H1 (cell line): ENCODE measurements around the gene C11orf98. TPM values are rescaled to one million over a fixed set of nuclear protein-coding genes. Genes with fewer than 3 reads are reported as not detected.
A peak's percentile ranks its signal among the peaks of the same experiment; 100 is the strongest.

Experiments
- CTCF ChIA-PET: fragments of 300-600 bp; sonication (Branson Sonifier 250); formaldehyde crosslinking; loops from one replicate; lab custom pipeline; 2021; ENCODE audit not compliant: partially characterized antibody; lab: Charles Lee
- POLR2A ChIA-PET: fragments of 300-600 bp; sonication (Branson Sonifier 250); formaldehyde crosslinking; loops from one replicate; lab custom pipeline; 2021; ENCODE audit warnings: inconsistent platforms; ENCODE audit not compliant: partially characterized antibody; lab: Charles Lee
- DNase-seq, 2 experiments: peaks; one replicate each; pipeline versions ENCODE4 v3.0.0 to v3.0.0-alpha.2; 2010 to 2022; ENCODE audit warnings: low spot score in 2 of 2, low read depth in 1 of 2, mixed read lengths in 1 of 2
- FAIRE-seq: peaks from 2 replicates; lab custom pipeline; 2011; peaks lifted over from hg19 to GRCh38; lab: Jason Lieb, UNC
- H2AFZ ChIP-seq: 2 replicates; pipeline ENCODE4 v1.8.1; 2012; ENCODE audit warnings: low read length, inconsistent platforms
- H2AK5ac ChIP-seq: 2 replicates; pipeline ENCODE4 v1.6.1; 2013; ENCODE audit warnings: low read depth, low read length
- H2BK120ac ChIP-seq: replicated peaks from 2 replicates; pipeline ENCODE3; 2013; ENCODE audit warnings: low read depth, low read length, inconsistent platforms
- H2BK12ac ChIP-seq: 2 replicates; pipeline ENCODE4 v1.6.1; 2013; ENCODE audit warnings: low read depth, low read length
- H2BK15ac ChIP-seq: 2 replicates; pipeline ENCODE4 v1.6.1; 2013; ENCODE audit warnings: low read length
- H2BK20ac ChIP-seq: 2 replicates; pipeline ENCODE4 v1.6.1; 2013; ENCODE audit warnings: low read length
- H2BK5ac ChIP-seq: 2 replicates; pipeline ENCODE4 v1.6.1; 2013; ENCODE audit warnings: low read depth, low read length
- H3K14ac ChIP-seq: 2 replicates; pipeline ENCODE4 v1.6.1; 2013; ENCODE audit warnings: inconsistent platforms; ENCODE audit not compliant: insufficient read length
- H3K18ac ChIP-seq: 2 replicates; pipeline ENCODE4 v1.6.1; 2013; ENCODE audit warnings: low read length; ENCODE audit errors: extremely low read depth
- H3K23ac ChIP-seq: 2 replicates; pipeline ENCODE4 v1.6.1; 2013; ENCODE audit warnings: inconsistent platforms; ENCODE audit not compliant: insufficient read length
- H3K23me2 ChIP-seq: 2 replicates; pipeline ENCODE4 v1.6.1; 2013; ENCODE audit warnings: low read depth, low read length
- H3K27ac ChIP-seq: 2 replicates; pipeline ENCODE4 v1.6.1; 2011; ENCODE audit warnings: low read depth, low read length, inconsistent platforms
- H3K27me3 ChIP-seq, 4 experiments: replicated peaks in 1 of 4; 1 replicate in 1 of 4; 2 replicates in 3 of 4; pipeline versions ENCODE4 v1.6.1 to v1.8.1; 2011 to 2013; ENCODE audit warnings: low read length in 3 of 4, mild to moderate bottlenecking in 3 of 4, inconsistent platforms in 2 of 4, mixed read lengths in 2 of 4, moderate library complexity in 1 of 4; ENCODE audit not compliant: control insufficient read depth in 3 of 4, insufficient read depth in 3 of 4; ENCODE audit errors: extremely low read depth in 1 of 4
- H3K36me3 ChIP-seq, 4 experiments: 2 replicates each; pipeline versions ENCODE4 v1.6.1 to v1.8.1; 2011 to 2013; ENCODE audit warnings: mild to moderate bottlenecking in 4 of 4, low read length in 3 of 4, moderate library complexity in 2 of 4, control low read depth in 1 of 4, inconsistent platforms in 1 of 4; ENCODE audit not compliant: insufficient read depth in 4 of 4, control insufficient read depth in 2 of 4
- H3K4ac ChIP-seq: replicated peaks from 2 replicates; pipeline ENCODE3; 2013; ENCODE audit warnings: low read length, low read depth, mixed read lengths, inconsistent platforms; ENCODE audit not compliant: insufficient read length
- H3K4me1 ChIP-seq, 4 experiments: replicated peaks in 1 of 4; 1 replicate in 1 of 4; 2 replicates in 3 of 4; pipeline versions ENCODE4 v1.6.1 to v1.8.1; 2011 to 2013; ENCODE audit warnings: low read length in 3 of 4, inconsistent platforms in 2 of 4, mixed read lengths in 1 of 4; ENCODE audit not compliant: insufficient read depth in 4 of 4, control insufficient read depth in 3 of 4
- H3K4me2 ChIP-seq, 2 experiments: 2 replicates each; pipeline versions ENCODE4 v1.6.1 to v1.8.1; 2011 to 2013; ENCODE audit warnings: low read depth in 2 of 2, low read length in 2 of 2, control low read depth in 1 of 2, inconsistent platforms in 1 of 2, mild to moderate bottlenecking in 1 of 2; ENCODE audit not compliant: insufficient read depth in 1 of 2
- H3K4me3 ChIP-seq, 4 experiments: fragments of 200-600, 300-600 bp in 1 of 4; sonication (generic), shearing (Covaris generic), sonication (Bioruptor Twin) in 1 of 4; 2 replicates each; pipeline versions ENCODE4 v1.5.1 to v1.8.1; 2011 to 2016; ENCODE audit warnings: low read length in 4 of 4, low read depth in 3 of 4, control low read depth in 2 of 4, inconsistent platforms in 2 of 4, mild to moderate bottlenecking in 2 of 4, mixed read lengths in 1 of 4, moderate library complexity in 1 of 4; ENCODE audit not compliant: insufficient read depth in 2 of 4; ENCODE audit errors: extremely low read depth in 1 of 4
- H3K56ac ChIP-seq: replicated peaks from 2 replicates; pipeline ENCODE3; 2013; ENCODE audit warnings: low read depth, mild to moderate bottlenecking, mixed read lengths, low read length, inconsistent platforms; ENCODE audit not compliant: insufficient read length
- H3K79me1 ChIP-seq: 2 replicates; pipeline ENCODE4 v1.6.1; 2013; ENCODE audit warnings: low read depth, low read length, control low read depth
- H3K79me2 ChIP-seq, 2 experiments: 2 replicates each; pipeline versions ENCODE4 v1.6.1 to v1.8.1; 2012 to 2013; ENCODE audit warnings: low read length in 2 of 2, mild to moderate bottlenecking in 2 of 2, inconsistent platforms in 1 of 2; ENCODE audit not compliant: insufficient read depth in 2 of 2, control insufficient read depth in 1 of 2
- H3K9ac ChIP-seq, 4 experiments: replicated peaks in 1 of 4; 1 replicate in 1 of 4; 2 replicates in 3 of 4; pipeline versions ENCODE4 v1.6.1 to v1.8.1; 2011 to 2013; ENCODE audit warnings: low read depth in 3 of 4, low read length in 3 of 4, control low read depth in 2 of 4, mild to moderate bottlenecking in 2 of 4, moderate library complexity in 2 of 4, inconsistent platforms in 1 of 4; ENCODE audit errors: extremely low read depth in 1 of 4
- H3K9me3 ChIP-seq, 2 experiments: 2 replicates each; pipeline versions ENCODE4 v1.6.1 to v1.8.1; 2012 to 2013; ENCODE audit warnings: mild to moderate bottlenecking in 2 of 2, moderate library complexity in 2 of 2, control low read depth in 1 of 2, inconsistent platforms in 1 of 2, low read depth in 1 of 2, low read length in 1 of 2, mixed read lengths in 1 of 2; ENCODE audit not compliant: insufficient read depth in 2 of 2
- H4K20me1 ChIP-seq, 2 experiments: replicated peaks in 1 of 2; 2 replicates each; pipeline versions ENCODE3 to v1.8.1; 2011 to 2013; ENCODE audit warnings: inconsistent platforms in 2 of 2, low read length in 2 of 2, mild to moderate bottlenecking in 1 of 2; ENCODE audit not compliant: insufficient read depth in 2 of 2, control insufficient read depth in 1 of 2
- H4K5ac ChIP-seq: 2 replicates; pipeline ENCODE4 v1.6.1; 2013; ENCODE audit warnings: low read length, low read depth, mixed read lengths, inconsistent platforms; ENCODE audit not compliant: insufficient read length
- H4K8ac ChIP-seq: 2 replicates; pipeline ENCODE4 v1.8.0; 2013; ENCODE audit warnings: mild to moderate bottlenecking, moderate library complexity, low read length, inconsistent platforms; ENCODE audit not compliant: insufficient read depth; ENCODE audit errors: extremely low read depth
- H4K91ac ChIP-seq: replicated peaks from 2 replicates; pipeline ENCODE3; 2013; ENCODE audit warnings: low read length, mixed read lengths, inconsistent platforms; ENCODE audit not compliant: insufficient read length
- BCL11A ChIP-seq, 2 experiments: IDR thresholded peaks; one replicate each; pipeline ENCODE4 v1.6.1; 2011; ENCODE audit warnings: low read depth in 2 of 2, low read length in 2 of 2, mild to moderate bottlenecking in 2 of 2
- JUN ChIP-seq: IDR thresholded peaks from 2 replicates; pipeline ENCODE4 v1.6.1; 2011; ENCODE audit warnings: low read depth, mild to moderate bottlenecking, improper control_type of control experiment, low read length
- KDM4A ChIP-seq: IDR thresholded peaks from one replicate; pipeline ENCODE4 v1.7.1; 2012; ENCODE audit warnings: low read depth, mild to moderate bottlenecking, moderate library complexity, low read length, inconsistent platforms; ENCODE audit not compliant: severe bottlenecking
- SRF ChIP-seq: IDR thresholded peaks from 2 replicates; pipeline ENCODE4 v1.6.1; 2011; ENCODE audit warnings: mild to moderate bottlenecking, low read depth, low read length, moderate library complexity
- TAF7 ChIP-seq: optimal IDR thresholded peaks from 2 replicates; pipeline ENCODE3; 2011; ENCODE audit warnings: low read depth, mild to moderate bottlenecking, inconsistent platforms, low read length, moderate library complexity, borderline replicate concordance
- WGBS, 2 experiments: shearing (Covaris generic) in 1 of 2; methylation state at CpG; one replicate each; pipeline versions ENCODE4 v1.1.6 to v1.1.7; 2013 to 2015; ENCODE audit warnings: low lambda C conversion rate in 2 of 2, mixed read lengths in 2 of 2, inconsistent platforms in 1 of 2, low coverage in 1 of 2, missing lambda C conversion rate in 1 of 2; ENCODE audit not compliant: insufficient replicate concordance in 2 of 2, insufficient coverage in 1 of 2, insufficient read length in 1 of 2; ENCODE audit errors: extremely low coverage in 1 of 2, missing lambda C conversion rate in 1 of 2; 5-methylcytosine and 5-hydroxymethylcytosine counted together
- polyA plus RNA-seq, 7 experiments: library from polyadenylated mRNA; depleted of rRNA in 3 of 7; stranded (reverse) in 5 of 7; unstranded in 2 of 7; fragments of >200 nt in 5 of 7; fragments of 200-250 nt in 2 of 7; gene quantifications; 1 replicate in 5 of 7; 2 replicates in 1 of 7; 4 replicates in 1 of 7; pipeline versions ENCODE4 v1.2.1 to v1.2.3, GENCODE V29; 2011 to 2013; ENCODE audit warnings: missing spikeins in 2 of 7, mixed read lengths in 2 of 7
- total RNA-seq: library from RNA; stranded (reverse); fragmentation: NEBNext Ultra II Directional; extraction: Animal tissue kit (Norgen Biotek cat#: 25700); gene quantifications from 2 replicates; pipeline ENCODE4 v1.2.1, GENCODE V29; 2021
- TF ChIP-seq, protein P1 (sequence below): IDR thresholded peaks from 2 replicates; pipeline ENCODE4 v1.6.1; 2011; ENCODE audit warnings: low read depth, mild to moderate bottlenecking, low read length; ENCODE audit not compliant: insufficient read depth

The C11orf98 gene
- total and polyA plus RNA-seq, 2 of the 8 experiments (the other 6 are each of a cell fraction or from before 2014, with no cell fraction given), result 68.0 to 171 TPM

GRCh38 chr11:62706850-62707247 is 41.8 kb upstream of the C11orf98 start:
- H4K8ac ChIP-seq, result no peak overlapping the region
- no peak for FAIRE-seq
- peak overlapping the region; percentile 33; the same call in 1 of the 2 replicates for H2BK15ac ChIP-seq
- peak overlapping the region; percentile 86 for H2BK5ac ChIP-seq
- no peak for DNase-seq
- no peaks in the 10 kb centered on the region for H4K20me1 ChIP-seq
- H2BK120ac ChIP-seq, result peak overlapping the region; percentile 72
- 3% methylated on average over 8 of the region's 8 CpGs; no CpG with 5 or more reads in 1 of the 2 experiments for WGBS, 2 experiments
- no peak overlapping the region for H2AFZ ChIP-seq
- no peak overlapping the region for H3K56ac ChIP-seq
- H3K79me1 ChIP-seq, result no peaks in the 10 kb centered on the region; the same call in 1 of the 2 replicates
- no peaks in the 10 kb centered on the region for H3K27me3 ChIP-seq
- peak overlapping the region; percentile 25 for H3K27ac ChIP-seq
- no peak overlapping the region; the same call in 1 of the 2 replicates for H2AK5ac ChIP-seq
- H3K9me3 ChIP-seq, result no peaks in the 10 kb centered on the region
- H2BK20ac ChIP-seq, result 0 out of 2 replicates have a peak overlapping the region, but pooled peaks have one; percentile 66
- H2BK12ac ChIP-seq, result peak overlapping the region; percentile 86; the same call in 1 of the 2 replicates
- H3K4me2 ChIP-seq, result peak overlapping the region; percentile 99
- H3K36me3 ChIP-seq, result peaks cover 4 to 15% (median 7%) of the 10 kb centered on the region in 4 experiments; a peak in 6 of 8 replicates
- H3K18ac ChIP-seq, result peak overlapping the region; percentile 78
- peaks cover 7 to 34% (median 20%) of the 10 kb centered on the region in 4 experiments for H3K4me1 ChIP-seq
- peaks cover 0 to 7% of the 10 kb centered on the region in 2 experiments; a peak in 1 of 4 replicates for H3K79me2 ChIP-seq
- peak overlapping the region in 3 of 4 experiments; percentile 52 to 76 (median 63); a peak in 6 of 7 replicates for H3K9ac ChIP-seq
- H3K14ac ChIP-seq, result no peak overlapping the region
- peak overlapping the region; percentile 67 for H4K91ac ChIP-seq
- peak; percentile 2 for TF ChIP-seq KDM4A
- no peak for TF ChIP-seq BCL11A (IDR thresholded peaks at IDR 0.05; ENCODE audit: low read depth in 2 of 2, low read length in 2 of 2)
- no peak for TF ChIP-seq TAF7
- TF ChIP-seq SRF, result no peak
- TF ChIP-seq JUN, result no peak
- TF ChIP-seq, protein P1, sequence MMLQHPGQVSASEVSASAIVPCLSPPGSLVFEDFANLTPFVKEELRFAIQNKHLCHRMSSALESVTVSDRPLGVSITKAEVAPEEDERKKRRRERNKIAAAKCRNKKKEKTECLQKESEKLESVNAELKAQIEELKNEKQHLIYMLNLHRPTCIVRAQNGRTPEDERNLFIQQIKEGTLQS, result no peak
- TF ChIP-seq, all 59 proteins: peak for 1
- Histone ChIP-seq H3K23me2 (peaks cover 22% of the 10 kb centered on the region), H3K4ac (peak overlapping the region; percentile 75), H3K23ac (no peak overlapping the region), H3K4me3 (peak overlapping the region; percentile 49 to 83 (median 82)), H4K5ac (peak overlapping the region; percentile 38)
- ChIA-PET POLR2A (interaction anchor here (0.7 to 61.4 kb wide), 28 partner anchors 8 to 150 kb away, joined by 3 to 2041 read pairs (median 8); partner anchors contain the start of genes C11orf98, CSKMT, EEF1G and EML3), CTCF (interaction anchor here (1.2 to 3.8 kb wide), 5 partner anchors 18 to 64 kb away, joined by 3 to 21 read pairs (median 9); partner anchors contain the start of genes C11orf98, CSKMT, LRRN4CL and TAF6L)
